H1 (cell line): ENCODE results near the gene FUT4. TPM values are rescaled to one million over a fixed set of nuclear protein-coding genes. Genes with fewer than 3 reads are reported as not detected.

Experiments
- CTCF ChIA-PET: fragments of 300-600 bp; sonication (Branson Sonifier 250); formaldehyde crosslinking; loops from one replicate; lab custom pipeline; 2021; ENCODE audit not compliant: partially characterized antibody; lab: Charles Lee
- POLR2A ChIA-PET: fragments of 300-600 bp; sonication (Branson Sonifier 250); formaldehyde crosslinking; loops from one replicate; lab custom pipeline; 2021; ENCODE audit warnings: inconsistent platforms; ENCODE audit not compliant: partially characterized antibody; lab: Charles Lee
- DNase-seq, 2 experiments: peaks; one replicate each; pipeline versions ENCODE4 v3.0.0 to v3.0.0-alpha.2; 2010 to 2022; ENCODE audit warnings: low spot score in 2 of 2, low read depth in 1 of 2, mixed read lengths in 1 of 2
- FAIRE-seq: peaks from 2 replicates; lab custom pipeline; 2011; peaks lifted over from hg19 to GRCh38; lab: Jason Lieb, UNC
- H2AFZ ChIP-seq: 2 replicates; pipeline ENCODE4 v1.8.1; 2012; ENCODE audit warnings: low read length, inconsistent platforms
- H2AK5ac ChIP-seq: 2 replicates; pipeline ENCODE4 v1.6.1; 2013; ENCODE audit warnings: low read depth, low read length
- H2BK120ac ChIP-seq: replicated peaks from 2 replicates; pipeline ENCODE3; 2013; ENCODE audit warnings: low read depth, low read length, inconsistent platforms
- H2BK12ac ChIP-seq: 2 replicates; pipeline ENCODE4 v1.6.1; 2013; ENCODE audit warnings: low read depth, low read length
- H2BK15ac ChIP-seq: 2 replicates; pipeline ENCODE4 v1.6.1; 2013; ENCODE audit warnings: low read length
- H2BK20ac ChIP-seq: 2 replicates; pipeline ENCODE4 v1.6.1; 2013; ENCODE audit warnings: low read length
- H2BK5ac ChIP-seq: 2 replicates; pipeline ENCODE4 v1.6.1; 2013; ENCODE audit warnings: low read depth, low read length
- H3K14ac ChIP-seq: 2 replicates; pipeline ENCODE4 v1.6.1; 2013; ENCODE audit warnings: inconsistent platforms; ENCODE audit not compliant: insufficient read length
- H3K18ac ChIP-seq: 2 replicates; pipeline ENCODE4 v1.6.1; 2013; ENCODE audit warnings: low read length; ENCODE audit errors: extremely low read depth
- H3K23ac ChIP-seq: 2 replicates; pipeline ENCODE4 v1.6.1; 2013; ENCODE audit warnings: inconsistent platforms; ENCODE audit not compliant: insufficient read length
- H3K23me2 ChIP-seq: 2 replicates; pipeline ENCODE4 v1.6.1; 2013; ENCODE audit warnings: low read depth, low read length
- H3K27ac ChIP-seq: 2 replicates; pipeline ENCODE4 v1.6.1; 2011; ENCODE audit warnings: low read depth, low read length, inconsistent platforms
- H3K27me3 ChIP-seq, 4 experiments: replicated peaks in 1 of 4; 1 replicate in 1 of 4; 2 replicates in 3 of 4; pipeline versions ENCODE4 v1.6.1 to v1.8.1; 2011 to 2013; ENCODE audit warnings: low read length in 3 of 4, mild to moderate bottlenecking in 3 of 4, inconsistent platforms in 2 of 4, mixed read lengths in 2 of 4, moderate library complexity in 1 of 4; ENCODE audit not compliant: control insufficient read depth in 3 of 4, insufficient read depth in 3 of 4; ENCODE audit errors: extremely low read depth in 1 of 4
- H3K36me3 ChIP-seq, 4 experiments: 2 replicates each; pipeline versions ENCODE4 v1.6.1 to v1.8.1; 2011 to 2013; ENCODE audit warnings: mild to moderate bottlenecking in 4 of 4, low read length in 3 of 4, moderate library complexity in 2 of 4, control low read depth in 1 of 4, inconsistent platforms in 1 of 4; ENCODE audit not compliant: insufficient read depth in 4 of 4, control insufficient read depth in 2 of 4
- H3K4ac ChIP-seq: replicated peaks from 2 replicates; pipeline ENCODE3; 2013; ENCODE audit warnings: low read length, low read depth, mixed read lengths, inconsistent platforms; ENCODE audit not compliant: insufficient read length
- H3K4me1 ChIP-seq, 4 experiments: replicated peaks in 1 of 4; 1 replicate in 1 of 4; 2 replicates in 3 of 4; pipeline versions ENCODE4 v1.6.1 to v1.8.1; 2011 to 2013; ENCODE audit warnings: low read length in 3 of 4, inconsistent platforms in 2 of 4, mixed read lengths in 1 of 4; ENCODE audit not compliant: insufficient read depth in 4 of 4, control insufficient read depth in 3 of 4
- H3K4me2 ChIP-seq, 2 experiments: 2 replicates each; pipeline versions ENCODE4 v1.6.1 to v1.8.1; 2011 to 2013; ENCODE audit warnings: low read depth in 2 of 2, low read length in 2 of 2, control low read depth in 1 of 2, inconsistent platforms in 1 of 2, mild to moderate bottlenecking in 1 of 2; ENCODE audit not compliant: insufficient read depth in 1 of 2
- H3K4me3 ChIP-seq, 4 experiments: fragments of 200-600, 300-600 bp in 1 of 4; sonication (generic), shearing (Covaris generic), sonication (Bioruptor Twin) in 1 of 4; 2 replicates each; pipeline versions ENCODE4 v1.5.1 to v1.8.1; 2011 to 2016; ENCODE audit warnings: low read length in 4 of 4, low read depth in 3 of 4, control low read depth in 2 of 4, inconsistent platforms in 2 of 4, mild to moderate bottlenecking in 2 of 4, mixed read lengths in 1 of 4, moderate library complexity in 1 of 4; ENCODE audit not compliant: insufficient read depth in 2 of 4; ENCODE audit errors: extremely low read depth in 1 of 4
- H3K56ac ChIP-seq: replicated peaks from 2 replicates; pipeline ENCODE3; 2013; ENCODE audit warnings: low read depth, mild to moderate bottlenecking, mixed read lengths, low read length, inconsistent platforms; ENCODE audit not compliant: insufficient read length
- H3K79me1 ChIP-seq: 2 replicates; pipeline ENCODE4 v1.6.1; 2013; ENCODE audit warnings: low read depth, low read length, control low read depth
- H3K79me2 ChIP-seq, 2 experiments: 2 replicates each; pipeline versions ENCODE4 v1.6.1 to v1.8.1; 2012 to 2013; ENCODE audit warnings: low read length in 2 of 2, mild to moderate bottlenecking in 2 of 2, inconsistent platforms in 1 of 2; ENCODE audit not compliant: insufficient read depth in 2 of 2, control insufficient read depth in 1 of 2
- H3K9ac ChIP-seq, 4 experiments: replicated peaks in 1 of 4; 1 replicate in 1 of 4; 2 replicates in 3 of 4; pipeline versions ENCODE4 v1.6.1 to v1.8.1; 2011 to 2013; ENCODE audit warnings: low read depth in 3 of 4, low read length in 3 of 4, control low read depth in 2 of 4, mild to moderate bottlenecking in 2 of 4, moderate library complexity in 2 of 4, inconsistent platforms in 1 of 4; ENCODE audit errors: extremely low read depth in 1 of 4
- H3K9me3 ChIP-seq, 2 experiments: 2 replicates each; pipeline versions ENCODE4 v1.6.1 to v1.8.1; 2012 to 2013; ENCODE audit warnings: mild to moderate bottlenecking in 2 of 2, moderate library complexity in 2 of 2, control low read depth in 1 of 2, inconsistent platforms in 1 of 2, low read depth in 1 of 2, low read length in 1 of 2, mixed read lengths in 1 of 2; ENCODE audit not compliant: insufficient read depth in 2 of 2
- H4K20me1 ChIP-seq, 2 experiments: replicated peaks in 1 of 2; 2 replicates each; pipeline versions ENCODE3 to v1.8.1; 2011 to 2013; ENCODE audit warnings: inconsistent platforms in 2 of 2, low read length in 2 of 2, mild to moderate bottlenecking in 1 of 2; ENCODE audit not compliant: insufficient read depth in 2 of 2, control insufficient read depth in 1 of 2
- H4K5ac ChIP-seq: 2 replicates; pipeline ENCODE4 v1.6.1; 2013; ENCODE audit warnings: low read length, low read depth, mixed read lengths, inconsistent platforms; ENCODE audit not compliant: insufficient read length
- H4K8ac ChIP-seq: 2 replicates; pipeline ENCODE4 v1.8.0; 2013; ENCODE audit warnings: mild to moderate bottlenecking, moderate library complexity, low read length, inconsistent platforms; ENCODE audit not compliant: insufficient read depth; ENCODE audit errors: extremely low read depth
- H4K91ac ChIP-seq: replicated peaks from 2 replicates; pipeline ENCODE3; 2013; ENCODE audit warnings: low read length, mixed read lengths, inconsistent platforms; ENCODE audit not compliant: insufficient read length
- BCL11A ChIP-seq, 2 experiments: IDR thresholded peaks; one replicate each; pipeline ENCODE4 v1.6.1; 2011; ENCODE audit warnings: low read depth in 2 of 2, low read length in 2 of 2, mild to moderate bottlenecking in 2 of 2
- BRCA1 ChIP-seq: IDR thresholded peaks from 2 replicates; pipeline ENCODE4 v1.6.1; 2012; ENCODE audit warnings: low read depth, low read length, improper control_type of control experiment
- EP300 ChIP-seq, 2 experiments: IDR thresholded peaks; 1 replicate in 1 of 2; 2 replicates in 1 of 2; pipeline ENCODE4 v1.6.1; 2011 to 2012; ENCODE audit warnings: low read depth in 2 of 2, low read length in 2 of 2, mild to moderate bottlenecking in 2 of 2, borderline replicate concordance in 1 of 2, inconsistent platforms in 1 of 2, moderate library complexity in 1 of 2
- HDAC2 ChIP-seq, 2 experiments: fragments of 300-600 bp in 1 of 2; sonication (generic) in 1 of 2; IDR thresholded peaks; 2 replicates each; pipeline ENCODE4 v1.6.1; 2011 to 2012; ENCODE audit warnings: low read depth in 2 of 2, low read length in 2 of 2, mild to moderate bottlenecking in 2 of 2, moderate library complexity in 2 of 2, borderline replicate concordance in 1 of 2, inconsistent platforms in 1 of 2
- HDAC6 ChIP-seq: IDR thresholded peaks from one replicate; pipeline ENCODE4 v1.7.1; 2012; ENCODE audit warnings: low read depth, mild to moderate bottlenecking, inconsistent platforms, low read length, moderate library complexity
- KDM4A ChIP-seq: IDR thresholded peaks from one replicate; pipeline ENCODE4 v1.7.1; 2012; ENCODE audit warnings: low read depth, mild to moderate bottlenecking, moderate library complexity, low read length, inconsistent platforms; ENCODE audit not compliant: severe bottlenecking
- POLR2A ChIP-seq, 2 experiments: IDR thresholded peaks; 1 replicate in 1 of 2; 2 replicates in 1 of 2; pipeline ENCODE4 v1.6.1; 2011; ENCODE audit warnings: low read depth in 2 of 2, low read length in 2 of 2, mild to moderate bottlenecking in 2 of 2; ENCODE audit errors: control extremely low read depth in 1 of 2
- POLR2AphosphoS5 ChIP-seq: IDR thresholded peaks from 2 replicates; pipeline ENCODE4 v1.6.1; 2011; ENCODE audit warnings: low read depth, low read length
- POU5F1 ChIP-seq: IDR thresholded peaks from 2 replicates; pipeline ENCODE4 v1.6.1; 2011; ENCODE audit warnings: low read depth, mild to moderate bottlenecking, low read length, moderate library complexity
- SIX5 ChIP-seq: IDR thresholded peaks from 2 replicates; pipeline ENCODE4 v1.6.1; 2011; ENCODE audit warnings: mild to moderate bottlenecking, low read depth, low read length
- TCF12 ChIP-seq: IDR thresholded peaks from 2 replicates; pipeline ENCODE4 v1.6.1; 2011; ENCODE audit warnings: low read depth, mild to moderate bottlenecking, low read length
- WGBS, 2 experiments: shearing (Covaris generic) in 1 of 2; methylation state at CpG; one replicate each; pipeline versions ENCODE4 v1.1.6 to v1.1.7; 2013 to 2015; ENCODE audit warnings: low lambda C conversion rate in 2 of 2, mixed read lengths in 2 of 2, inconsistent platforms in 1 of 2, low coverage in 1 of 2, missing lambda C conversion rate in 1 of 2; ENCODE audit not compliant: insufficient replicate concordance in 2 of 2, insufficient coverage in 1 of 2, insufficient read length in 1 of 2; ENCODE audit errors: extremely low coverage in 1 of 2, missing lambda C conversion rate in 1 of 2; 5-methylcytosine and 5-hydroxymethylcytosine counted together
- polyA plus RNA-seq, 7 experiments: library from polyadenylated mRNA; depleted of rRNA in 3 of 7; stranded (reverse) in 5 of 7; unstranded in 2 of 7; fragments of >200 nt in 5 of 7; fragments of 200-250 nt in 2 of 7; gene quantifications; 1 replicate in 5 of 7; 2 replicates in 1 of 7; 4 replicates in 1 of 7; pipeline versions ENCODE4 v1.2.1 to v1.2.3, GENCODE V29; 2011 to 2013; ENCODE audit warnings: missing spikeins in 2 of 7, mixed read lengths in 2 of 7
- total RNA-seq: library from RNA; stranded (reverse); fragmentation: NEBNext Ultra II Directional; extraction: Animal tissue kit (Norgen Biotek cat#: 25700); gene quantifications from 2 replicates; pipeline ENCODE4 v1.2.1, GENCODE V29; 2021
- TF ChIP-seq, protein P1 (sequence below): IDR thresholded peaks from 2 replicates; pipeline ENCODE4 v1.6.1; 2012; ENCODE audit warnings: low read length, inconsistent platforms

Gene FUT4
- total and polyA plus RNA-seq, 2 of the 8 experiments (the other 6 are each of a cell fraction or from before 2014, with no cell fraction given), result 2.6 to 8.0 TPM

DNA sequence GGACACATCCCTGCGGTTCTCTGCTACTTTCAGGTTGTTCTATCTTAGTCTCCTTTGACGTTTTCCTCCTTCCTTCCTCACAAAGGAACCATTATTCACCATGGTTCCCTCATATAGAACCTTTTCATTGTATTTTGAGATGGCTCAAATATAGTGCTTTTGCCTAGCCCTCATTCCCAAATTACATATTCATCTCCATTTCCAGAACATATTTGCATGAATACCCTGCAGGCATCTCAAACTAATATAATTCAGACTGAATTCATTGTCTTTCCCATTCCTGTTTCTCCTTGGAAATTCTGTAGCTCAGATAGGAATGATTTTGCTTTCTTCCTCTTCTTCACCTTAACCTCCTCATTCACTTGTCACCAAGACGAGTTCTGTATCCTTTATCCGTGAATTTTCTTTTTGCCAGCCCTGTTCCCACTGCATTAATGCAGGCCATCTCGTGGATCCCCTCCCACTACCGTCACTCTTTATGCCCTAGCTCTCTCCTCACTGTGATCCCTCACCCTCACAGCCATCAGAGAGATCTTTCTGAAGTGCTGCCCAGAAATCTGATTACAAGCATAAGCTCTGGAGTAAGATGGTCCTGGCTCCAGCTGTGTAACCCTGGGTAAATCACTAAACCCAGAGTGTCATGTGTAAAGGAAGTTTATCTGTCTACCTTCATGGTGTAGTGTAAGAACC is 46.8 kb downstream of the FUT4 start:
- CTCF ChIA-PET, result interaction anchor here (0.6 to 1.6 kb wide), 5 partner anchors 13 to 288 kb away, joined by 3 read pairs; no protein-coding TSS in a partner anchor
- Histone ChIP-seq H3K27me3 (no peaks in the 10 kb centered on the region; a peak in 2 of 7 replicates), H3K9me3 (no peaks in the 10 kb centered on the region), H4K8ac (no peak overlapping the region), H3K79me2 (no peaks in the 10 kb centered on the region), H3K4me2 (no peak overlapping the region), H2AFZ (no peak overlapping the region), H4K5ac (no peak overlapping the region), H3K4me3 (no peak overlapping the region), H3K4me1 (no peaks in the 10 kb centered on the region), H3K27ac (no peak overlapping the region), H3K4ac (no peak overlapping the region), H2BK120ac (no peak overlapping the region), H3K18ac (no peak overlapping the region), H4K20me1 (no peaks in the 10 kb centered on the region), H2BK12ac (no peak overlapping the region), H3K56ac (no peak overlapping the region), H3K14ac (no peak overlapping the region), H2BK5ac (no peak overlapping the region), H3K23ac (no peak overlapping the region), H2AK5ac (no peak overlapping the region), H4K91ac (no peak overlapping the region), H2BK20ac (no peak overlapping the region), H3K79me1 (no peaks in the 10 kb centered on the region), H2BK15ac (no peak overlapping the region), H3K36me3 (no peaks in the 10 kb centered on the region), H3K9ac (no peak overlapping the region), H3K23me2 (no peaks in the 10 kb centered on the region)
- 74% methylated on average over 6 of the region's 6 CpGs; no CpG with 5 or more reads in 1 of the 2 experiments for WGBS, 2 experiments
- POLR2A ChIA-PET, result no interaction called here
- FAIRE-seq, result no peak
- DNase-seq, result no peak
- no peak for TF ChIP-seq EP300 (IDR thresholded peaks at IDR 0.05; ENCODE audit: borderline replicate concordance in 1 of 2, low read depth in 2 of 2, low read length in 2 of 2)
- no peak for TF ChIP-seq BCL11A (IDR thresholded peaks at IDR 0.05; ENCODE audit: low read depth in 2 of 2, low read length in 2 of 2)
- no peak for TF ChIP-seq KDM4A
- TF ChIP-seq POU5F1, result no peak
- TF ChIP-seq, protein P1, sequence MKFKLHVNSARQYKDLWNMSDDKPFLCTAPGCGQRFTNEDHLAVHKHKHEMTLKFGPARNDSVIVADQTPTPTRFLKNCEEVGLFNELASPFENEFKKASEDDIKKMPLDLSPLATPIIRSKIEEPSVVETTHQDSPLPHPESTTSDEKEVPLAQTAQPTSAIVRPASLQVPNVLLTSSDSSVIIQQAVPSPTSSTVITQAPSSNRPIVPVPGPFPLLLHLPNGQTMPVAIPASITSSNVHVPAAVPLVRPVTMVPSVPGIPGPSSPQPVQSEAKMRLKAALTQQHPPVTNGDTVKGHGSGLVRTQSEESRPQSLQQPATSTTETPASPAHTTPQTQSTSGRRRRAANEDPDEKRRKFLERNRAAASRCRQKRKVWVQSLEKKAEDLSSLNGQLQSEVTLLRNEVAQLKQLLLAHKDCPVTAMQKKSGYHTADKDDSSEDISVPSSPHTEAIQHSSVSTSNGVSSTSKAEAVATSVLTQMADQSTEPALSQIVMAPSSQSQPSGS, result no peak
- no peak for TF ChIP-seq POLR2A (IDR thresholded peaks at IDR 0.05; ENCODE audit: control extremely low read depth in 1 of 2, low read depth in 2 of 2, low read length in 2 of 2)
- no peak for TF ChIP-seq HDAC6
- no peak for TF ChIP-seq HDAC2 (IDR thresholded peaks at IDR 0.05; ENCODE audit: borderline replicate concordance in 1 of 2, low read depth in 2 of 2, low read length in 2 of 2)
- TF ChIP-seq POLR2AphosphoS5, result no peak
- TF ChIP-seq BRCA1, result no peak
- no peak for TF ChIP-seq SIX5
- no peak for TF ChIP-seq TCF12
